GM12878 (cell line): Measurements from ENCODE around the gene PIK3R5. TPM values are rescaled to one million over a fixed set of nuclear protein-coding genes. Genes with fewer than 3 reads are reported as not detected.

Experiments
- ATF2 ChIP-seq: IDR thresholded peaks from 2 replicates; pipeline ENCODE4 v1.6.1; 2012; ENCODE audit warnings: low read length, inconsistent platforms
- BACH1 ChIP-seq: fragments of 450-650 bp; IDR thresholded peaks from 2 replicates; pipeline ENCODE4 v1.6.1; 2017; ENCODE audit warnings: mild to moderate bottlenecking, borderline replicate concordance
- BHLHE40 ChIP-seq, 2 experiments: fragments of 450-650 bp in 1 of 2; IDR thresholded peaks; 2 replicates each; pipeline ENCODE4 v1.6.1; 2011 to 2017; ENCODE audit warnings: low read depth in 2 of 2, borderline replicate concordance in 1 of 2, improper control_type of control experiment in 1 of 2, low read length in 1 of 2, mild to moderate bottlenecking in 1 of 2
- BMI1 ChIP-seq: fragments of 450-650 bp; IDR thresholded peaks from 2 replicates; pipeline ENCODE4 v1.6.1; 2016; ENCODE audit warnings: mild to moderate bottlenecking, moderate library complexity, borderline replicate concordance
- ESRRA ChIP-seq: IDR thresholded peaks from 2 replicates; pipeline ENCODE4 v1.6.1; 2012; ENCODE audit warnings: mild to moderate bottlenecking, low read length, improper control_type of control experiment
- HCFC1 ChIP-seq: fragments of 150-350 bp; IDR thresholded peaks from 2 replicates; pipeline ENCODE4 v1.6.1; 2014; ENCODE audit warnings: low read length
- HSF1 ChIP-seq: fragments of 150-350 bp; IDR thresholded peaks from 2 replicates; pipeline ENCODE4 v1.6.1; 2014; ENCODE audit warnings: mild to moderate bottlenecking, low read depth, low read length
- IKZF2 ChIP-seq, 2 experiments: fragments of 450-650 bp; IDR thresholded peaks; 2 replicates each; pipeline ENCODE4 v1.6.1; 2017; ENCODE audit warnings: mild to moderate bottlenecking in 2 of 2, moderate library complexity in 2 of 2
- IRF5 ChIP-seq: fragments of 450-650 bp; IDR thresholded peaks from 2 replicates; pipeline ENCODE4 v1.6.1; 2017; ENCODE audit warnings: borderline replicate concordance
- KDM1A ChIP-seq: fragments of 200-600 bp; sonication (generic); IDR thresholded peaks from 2 replicates; pipeline ENCODE4 v1.6.1; 2016; ENCODE audit warnings: borderline replicate concordance
- MAX ChIP-seq: IDR thresholded peaks from 2 replicates; pipeline ENCODE4 v1.6.1; 2012; ENCODE audit warnings: low read depth, low read length, improper control_type of control experiment
- MTA2 ChIP-seq: fragments of 450-650 bp; IDR thresholded peaks from 2 replicates; pipeline ENCODE4 v1.6.1; 2016; ENCODE audit warnings: low read depth, mild to moderate bottlenecking, moderate library complexity
- NR2F1 ChIP-seq: fragments of 450-650 bp; conservative IDR thresholded peaks from 2 replicates; pipeline ENCODE4 v1.6.1; 2017; ENCODE audit warnings: mild to moderate bottlenecking
- RB1 ChIP-seq: fragments of 450-650 bp; formaldehyde crosslinking; IDR thresholded peaks from 2 replicates; pipeline ENCODE4 v1.6.1; 2017; ENCODE audit warnings: mild to moderate bottlenecking, borderline replicate concordance
- RUNX3 ChIP-seq: IDR thresholded peaks from 2 replicates; pipeline ENCODE4 v1.6.1; 2012; ENCODE audit warnings: low read length, inconsistent platforms
- SKIL ChIP-seq: fragments of 450-650 bp; IDR thresholded peaks from 2 replicates; pipeline ENCODE4 v1.6.1; 2017; ENCODE audit warnings: mild to moderate bottlenecking, low read depth, inconsistent platforms; ENCODE audit not compliant: poor library complexity, severe bottlenecking
- SREBF1 ChIP-seq: IDR thresholded peaks from 2 replicates; pipeline ENCODE4 v1.6.1; 2012; ENCODE audit warnings: mild to moderate bottlenecking, low read length
- SRF ChIP-seq, 2 experiments: IDR thresholded peaks; 2 replicates each; pipeline ENCODE4 v1.6.1; 2011; ENCODE audit warnings: low read depth in 2 of 2, low read length in 2 of 2, mild to moderate bottlenecking in 1 of 2, moderate library complexity in 1 of 2
- STAT3 ChIP-seq: IDR thresholded peaks from 2 replicates; pipeline ENCODE4 v1.6.1; 2011; ENCODE audit warnings: low read depth, low read length, improper control_type of control experiment
- WRNIP1 ChIP-seq: IDR thresholded peaks from 2 replicates; pipeline ENCODE4 v1.6.1; 2011; ENCODE audit warnings: low read depth, low read length, improper control_type of control experiment, borderline replicate concordance
- ZBTB4 ChIP-seq: fragments of 450-650 bp; formaldehyde crosslinking; IDR thresholded peaks from 2 replicates; pipeline ENCODE4 v1.4.0; 2022; ENCODE audit warnings: mild to moderate bottlenecking, moderate library complexity
- ZNF24 ChIP-seq: fragments of 450-650 bp; IDR thresholded peaks from 2 replicates; pipeline ENCODE4 v1.6.1; 2017; ENCODE audit warnings: antibody characterized with exemption, mild to moderate bottlenecking
- ZZZ3 ChIP-seq: IDR thresholded peaks from 2 replicates; pipeline ENCODE4 v1.6.1; 2011; ENCODE audit warnings: low read depth; ENCODE audit not compliant: control insufficient read depth, insufficient read length
- polyA plus RNA-seq, 11 experiments: library from polyadenylated mRNA; depleted of rRNA in 4 of 11; unstranded in 6 of 11; stranded (reverse) in 5 of 11; fragments of >200 nt; fragmentation: Nextera tagmentation in 4 of 11; fragmentation: Illumina TruSeq in 1 of 11; extraction: Ambion mirVana in 4 of 11; extraction: Trizol in 1 of 11; gene quantifications; 1 replicate in 1 of 11; 2 replicates in 10 of 11; pipeline versions ENCODE4 v1.2.1 to v1.2.3, GENCODE V29; 2011 to 2016; ENCODE audit warnings: inconsistent platforms in 2 of 11, missing spikeins in 2 of 11, low read depth in 1 of 11
- total RNA-seq, 4 experiments: library from RNA; depleted of rRNA in 3 of 4; stranded (reverse); fragments of >200 nt in 3 of 4; fragmentation: Illumina TruSeq in 1 of 4; extraction: Trizol in 1 of 4; gene quantifications; 2 replicates each; pipeline versions ENCODE4 v1.2.1 to v1.2.3, GENCODE V29; 2013 to 2021

PIK3R5 gene
- total and polyA plus RNA-seq, 10 of the 15 experiments (the other 5 are each of a cell fraction or from before 2014, with no cell fraction given) = 9.5 to 50.8 (median 35.5) TPM

- no peak for TF ChIP-seq SKIL
- no peak for TF ChIP-seq STAT3
- TF ChIP-seq WRNIP1 = no peak
- TF ChIP-seq IKZF2 (IDR thresholded peaks at IDR 0.05) = peak; percentile 64 to 74; a peak in 3 of 4 replicates
- no peak for TF ChIP-seq ZNF24
- TF ChIP-seq KDM1A = no peak
- TF ChIP-seq HSF1 = no peak
- TF ChIP-seq BHLHE40 (IDR thresholded peaks at IDR 0.05; ENCODE audit: borderline replicate concordance in 1 of 2, low read depth in 2 of 2, low read length in 1 of 2) = no peak; a peak in 1 of 4 replicates
- TF ChIP-seq HCFC1 = no peak
- TF ChIP-seq ATF2 = peak; percentile 76
- TF ChIP-seq RUNX3 = peak; percentile 87
- TF ChIP-seq SREBF1 = no peak
- TF ChIP-seq BMI1 = no peak
- TF ChIP-seq MTA2 = peak; percentile 75
- no peak; the same call in 1 of the 2 replicates for TF ChIP-seq NR2F1
- TF ChIP-seq ESRRA = no peak
- TF ChIP-seq SRF (IDR thresholded peaks at IDR 0.05; ENCODE audit: low read depth in 2 of 2, low read length in 2 of 2) = no peak
- no peak for TF ChIP-seq IRF5
- no peak for TF ChIP-seq RB1
- no peak for TF ChIP-seq BACH1
- TF ChIP-seq ZBTB4 = no peak
- TF ChIP-seq MAX = no peak
- no peak for TF ChIP-seq ZZZ3
Measured at GRCh38 chr17:8868529-8868951, 97.0 kb downstream of the PIK3R5 start (continued).
